HepG2 (cell line): ENCODE data around the gene WNT7A. TPM values are rescaled to one million over a fixed set of nuclear protein-coding genes. Genes with fewer than 3 reads are reported as not detected.

Experiments used
- ATAC-seq: fragments of 200-7000 bp; cut with Tn5 transposase; 3 replicates; pipeline ENCODE4 v1.9.1; 2020; ENCODE audit warnings: mild to moderate bottlenecking, moderate library complexity
- BruUV-seq: library from RNA; stranded (reverse); fragments of 400-500 nt; replicated peaks from 2 replicates; lab custom pipeline; 2021; lab: Mats Ljungman, UMichigan
- CTCF ChIA-PET: fragments of 300-600 bp; formaldehyde crosslinking; extraction: SDS; loops from one replicate; lab custom pipeline; 2021; ENCODE audit warnings: low total read pairs, inconsistent platforms, low intra/inter-chr PET ratio; lab: Yijun Ruan, JAX
- POLR2A ChIA-PET: fragments of 350-600 bp; sonication (Branson Sonifier 250); formaldehyde crosslinking; loops from one replicate; lab custom pipeline; 2020; ENCODE audit warnings: antibody characterized with exemption, inconsistent platforms; lab: Yijun Ruan, JAX
- DNase-seq: peaks from one replicate; pipeline ENCODE4 v3.0.0-alpha.2; 2015; ENCODE audit warnings: low spot score
- FAIRE-seq: peaks from 3 replicates; lab custom pipeline; 2011; peaks lifted over from hg19 to GRCh38; lab: Jason Lieb, UNC
- H2AFZ ChIP-seq: one replicate; pipeline ENCODE4 v1.6.1; 2011; ENCODE audit warnings: low read length, inconsistent platforms
- H3K27ac ChIP-seq: fragments of 300-600 bp; 3 replicates; pipeline ENCODE4 v1.8.0; 2011; ENCODE audit warnings: mixed run types, mild to moderate bottlenecking, mixed read lengths, low read length, inconsistent platforms; ENCODE audit not compliant: insufficient read depth; ENCODE audit errors: extremely low read length
- H3K27me3 ChIP-seq, 2 experiments: fragments of 200-600 bp in 1 of 2; 2 replicates in 1 of 2; 3 replicates in 1 of 2; pipeline versions ENCODE4 v1.6.0 to v1.8.0; 2011; ENCODE audit warnings: low read length in 2 of 2, mild to moderate bottlenecking in 2 of 2, moderate library complexity in 2 of 2, inconsistent platforms in 1 of 2; ENCODE audit not compliant: insufficient read depth in 2 of 2, control insufficient read depth in 1 of 2
- H3K36me3 ChIP-seq, 2 experiments: fragments of 200-600 bp in 1 of 2; replicated peaks in 1 of 2; 2 replicates in 1 of 2; 3 replicates in 1 of 2; pipeline versions ENCODE4 v1.5.1 to v1.8.0; 2011; ENCODE audit warnings: low read length in 2 of 2, inconsistent platforms in 1 of 2; ENCODE audit not compliant: insufficient read depth in 2 of 2, control insufficient read depth in 1 of 2
- H3K4me1 ChIP-seq: 2 replicates; pipeline ENCODE4 v1.5.1; 2012; ENCODE audit warnings: low read length, inconsistent platforms; ENCODE audit not compliant: insufficient read depth
- H3K4me2 ChIP-seq: 2 replicates; pipeline ENCODE4 v1.6.0; 2011; ENCODE audit warnings: low read depth, low read length, inconsistent platforms
- H3K4me3 ChIP-seq, 3 experiments: fragments of 200-600 bp in 1 of 3; sonication (generic), shearing (Covaris generic) in 1 of 3; replicated peaks in 1 of 3; 2 replicates each; pipeline ENCODE4 v1.5.1; 2011 to 2016; ENCODE audit warnings: low read length in 3 of 3, inconsistent platforms in 2 of 3, low read depth in 2 of 3, mild to moderate bottlenecking in 2 of 3, control low read depth in 1 of 3, mixed read lengths in 1 of 3; ENCODE audit not compliant: insufficient read depth in 1 of 3
- H3K79me2 ChIP-seq: one replicate; pipeline ENCODE4 v1.6.1; 2011; ENCODE audit warnings: low read length, inconsistent platforms; ENCODE audit not compliant: insufficient read depth
- H3K9ac ChIP-seq: 2 replicates; pipeline ENCODE4 v1.6.0; 2011; ENCODE audit warnings: mild to moderate bottlenecking, low read depth, low read length, inconsistent platforms; ENCODE audit not compliant: insufficient read depth
- H3K9me3 ChIP-seq: 2 replicates; pipeline ENCODE4 v1.5.1; 2012; ENCODE audit warnings: mild to moderate bottlenecking, low read length
- H4K20me1 ChIP-seq: 2 replicates; pipeline ENCODE4 v1.6.0; 2011; ENCODE audit warnings: inconsistent platforms, mild to moderate bottlenecking, low read length, moderate library complexity; ENCODE audit not compliant: insufficient read depth
- ASH2L ChIP-seq: fragments of 300-600, 200-600 bp; sonication (generic); IDR thresholded peaks from 2 replicates; pipeline ENCODE4 v1.7.0; 2017; ENCODE audit warnings: low read depth, mild to moderate bottlenecking, moderate library complexity, mixed read lengths, low read length; ENCODE audit not compliant: insufficient read length
- ATF1 ChIP-seq: IDR thresholded peaks from 2 replicates; pipeline ENCODE4 v1.6.1; 2016; ENCODE audit warnings: mild to moderate bottlenecking, control low read depth
- KDM4B ChIP-seq: sonication (generic); formaldehyde crosslinking; IDR thresholded peaks from 2 replicates; pipeline ENCODE4 v1.4.0; 2020; ENCODE audit warnings: missing genetic modification reagents
- MAFK ChIP-seq, 2 experiments: IDR thresholded peaks in 1 of 2; conservative IDR thresholded peaks in 1 of 2; 2 replicates each; pipeline ENCODE4 v1.6.1; 2011; ENCODE audit warnings: improper control_type of control experiment in 2 of 2, low read length in 2 of 2
- PRPF4 ChIP-seq: fragments of 200-400 bp; formaldehyde crosslinking; IDR thresholded peaks from 2 replicates; pipeline ENCODE4 v1.6.1; 2016; ENCODE audit warnings: low read length, low read depth; ENCODE audit not compliant: poor library complexity, severe bottlenecking
- TBL1XR1 ChIP-seq: fragments of 150-350 bp; IDR thresholded peaks from 2 replicates; pipeline ENCODE4 v1.6.1; 2014; ENCODE audit warnings: borderline replicate concordance, low read length; ENCODE audit not compliant: partially characterized antibody
- TCF7L2 ChIP-seq: IDR thresholded peaks from 2 replicates; pipeline ENCODE4 v1.6.1; 2011; ENCODE audit warnings: mild to moderate bottlenecking, low read depth, low read length, moderate library complexity
- ZFP1 ChIP-seq: IDR thresholded peaks from 2 replicates; pipeline ENCODE4 v1.6.1; 2016
- WGBS: methylation state at CpG from one replicate; pipeline ENCODE4 v1.1.6; 2017; ENCODE audit warnings: low lambda C conversion rate; 5-methylcytosine and 5-hydroxymethylcytosine counted together
- in situ Hi-C: cut with HindIII; loops from 2 replicates; pipeline ENCODE4 v1.10.0; 2017; ENCODE audit warnings: low pct_unique_long_range_greater_than_20kb; ENCODE audit not compliant: extremely low pct_ligation_motif_present
- intact Hi-C: fragments of 100-400 bp; cut with micrococcal nuclease; formaldehyde crosslinking; loops from one replicate; pipeline ENCODE4 v1.10.0; 2022; ENCODE audit not compliant: unreplicated experiment
- polyA plus RNA-seq, 8 experiments: library from polyadenylated mRNA; depleted of rRNA in 3 of 8; stranded (reverse) in 7 of 8; unstranded in 1 of 8; fragments of >200 nt; fragmentation: Illumina TruSeq in 4 of 8; extraction: Trizol in 4 of 8; gene quantifications; 2 replicates each; pipeline versions ENCODE4 v1.2.1 to v1.2.3, GENCODE V29; 2011 to 2016; ENCODE audit warnings: low read depth in 4 of 8, missing spikeins in 1 of 8, mixed read lengths in 1 of 8; ENCODE audit not compliant: insufficient read depth in 1 of 8
- total RNA-seq, 5 experiments: library from RNA; depleted of rRNA; stranded (reverse); fragments of >200 nt; fragmentation: Illumina TruSeq; extraction: Trizol; gene quantifications; 2 replicates each; pipeline ENCODE4 v1.2.3, GENCODE V29; 2016; ENCODE audit warnings: low read depth in 1 of 5
- TF ChIP-seq, protein P1 (sequence below): sonication (generic); formaldehyde crosslinking; IDR thresholded peaks from 2 replicates; pipeline ENCODE4 v1.5.1; 2020; ENCODE audit warnings: mild to moderate bottlenecking, missing genetic modification reagents, moderate library complexity
- TF ChIP-seq, protein P2 (sequence below): sonication (generic); formaldehyde crosslinking; IDR thresholded peaks from 2 replicates; pipeline ENCODE4 v1.4.0; 2020; ENCODE audit warnings: missing genetic modification reagents
- TF ChIP-seq, protein P3 (sequence below): sonication (generic); formaldehyde crosslinking; IDR thresholded peaks from 2 replicates; pipeline ENCODE4 v1.5.0; 2020; ENCODE audit warnings: mild to moderate bottlenecking, missing genetic modification reagents

WNT7A gene
- total and polyA plus RNA-seq, 2 of the 13 experiments (the other 11 are each of a cell fraction or from before 2014, with no cell fraction given), result not detected

DNA sequence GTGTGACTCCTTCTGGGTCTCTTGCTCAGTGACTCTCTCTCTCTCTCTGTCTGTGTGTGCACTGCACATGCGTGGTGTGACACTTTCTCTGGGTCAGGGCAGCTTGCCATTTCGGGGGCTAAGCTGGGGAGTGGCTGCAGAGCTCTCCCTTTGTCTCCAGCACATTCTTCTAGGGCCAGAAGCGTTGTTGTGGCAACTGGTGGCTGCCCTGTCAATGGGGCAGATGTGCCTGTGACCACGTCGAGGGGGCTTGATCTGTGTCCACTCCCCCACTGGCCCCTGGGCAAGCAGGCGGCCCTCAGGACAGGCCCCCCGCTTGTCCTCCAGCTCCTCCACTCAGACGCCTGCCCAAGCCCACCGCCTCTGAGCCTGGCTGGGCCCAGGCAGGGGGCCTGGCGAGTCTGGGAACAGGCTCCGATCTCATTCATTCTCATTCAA, 67.8 kb downstream of the WNT7A start:
- no peaks in the 10 kb centered on the region for H3K36me3 ChIP-seq
- peaks cover 2 to 7% of the 10 kb centered on the region in 2 experiments; a peak in 2 of 5 replicates for H3K27me3 ChIP-seq
- no peaks in the 10 kb centered on the region for H3K4me1 ChIP-seq
- no peak overlapping the region for H2AFZ ChIP-seq
- H3K4me3 ChIP-seq, result no peak overlapping the region
- POLR2A ChIA-PET, result no interaction called here
- H3K79me2 ChIP-seq, result no peaks in the 10 kb centered on the region
- DNase-seq, result no peak
- no peak overlapping the region for H3K4me2 ChIP-seq
- CTCF ChIA-PET, result no interaction called here
- H3K9me3 ChIP-seq, result no peaks in the 10 kb centered on the region
- ATAC-seq, result no peak
- 32% methylated on average over 5 of the region's 11 CpGs for WGBS
- no TSS peak for BruUV-seq
- H4K20me1 ChIP-seq, result no peaks in the 10 kb centered on the region
- no peak overlapping the region for H3K27ac ChIP-seq
- H3K9ac ChIP-seq, result no peak overlapping the region
- FAIRE-seq, result no peak
- in situ Hi-C loops (no loop called here), intact Hi-C loops (no loop called here)
- TF ChIP-seq TCF7L2, result no peak
- no peak for TF ChIP-seq KDM4B (CRISPR knock-in tag)
- TF ChIP-seq PRPF4, result no peak
- no peak for TF ChIP-seq ZFP1 (CRISPR knock-in tag)
- TF ChIP-seq, protein P1, sequence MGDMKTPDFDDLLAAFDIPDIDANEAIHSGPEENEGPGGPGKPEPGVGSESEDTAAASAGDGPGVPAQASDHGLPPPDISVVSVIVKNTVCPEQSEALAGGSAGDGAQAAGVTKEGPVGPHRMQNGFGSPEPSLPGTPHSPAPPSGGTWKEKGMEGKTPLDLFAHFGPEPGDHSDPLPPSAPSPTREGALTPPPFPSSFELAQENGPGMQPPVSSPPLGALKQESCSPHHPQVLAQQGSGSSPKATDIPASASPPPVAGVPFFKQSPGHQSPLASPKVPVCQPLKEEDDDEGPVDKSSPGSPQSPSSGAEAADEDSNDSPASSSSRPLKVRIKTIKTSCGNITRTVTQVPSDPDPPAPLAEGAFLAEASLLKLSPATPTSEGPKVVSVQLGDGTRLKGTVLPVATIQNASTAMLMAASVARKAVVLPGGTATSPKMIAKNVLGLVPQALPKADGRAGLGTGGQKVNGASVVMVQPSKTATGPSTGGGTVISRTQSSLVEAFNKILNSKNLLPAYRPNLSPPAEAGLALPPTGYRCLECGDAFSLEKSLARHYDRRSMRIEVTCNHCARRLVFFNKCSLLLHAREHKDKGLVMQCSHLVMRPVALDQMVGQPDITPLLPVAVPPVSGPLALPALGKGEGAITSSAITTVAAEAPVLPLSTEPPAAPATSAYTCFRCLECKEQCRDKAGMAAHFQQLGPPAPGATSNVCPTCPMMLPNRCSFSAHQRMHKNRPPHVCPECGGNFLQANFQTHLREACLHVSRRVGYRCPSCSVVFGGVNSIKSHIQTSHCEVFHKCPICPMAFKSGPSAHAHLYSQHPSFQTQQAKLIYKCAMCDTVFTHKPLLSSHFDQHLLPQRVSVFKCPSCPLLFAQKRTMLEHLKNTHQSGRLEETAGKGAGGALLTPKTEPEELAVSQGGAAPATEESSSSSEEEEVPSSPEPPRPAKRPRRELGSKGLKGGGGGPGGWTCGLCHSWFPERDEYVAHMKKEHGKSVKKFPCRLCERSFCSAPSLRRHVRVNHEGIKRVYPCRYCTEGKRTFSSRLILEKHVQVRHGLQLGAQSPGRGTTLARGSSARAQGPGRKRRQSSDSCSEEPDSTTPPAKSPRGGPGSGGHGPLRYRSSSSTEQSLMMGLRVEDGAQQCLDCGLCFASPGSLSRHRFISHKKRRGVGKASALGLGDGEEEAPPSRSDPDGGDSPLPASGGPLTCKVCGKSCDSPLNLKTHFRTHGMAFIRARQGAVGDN (CRISPR knock-in tag), result no peak
- TF ChIP-seq ATF1 (CRISPR knock-in tag), result no peak
- TF ChIP-seq, protein P2, sequence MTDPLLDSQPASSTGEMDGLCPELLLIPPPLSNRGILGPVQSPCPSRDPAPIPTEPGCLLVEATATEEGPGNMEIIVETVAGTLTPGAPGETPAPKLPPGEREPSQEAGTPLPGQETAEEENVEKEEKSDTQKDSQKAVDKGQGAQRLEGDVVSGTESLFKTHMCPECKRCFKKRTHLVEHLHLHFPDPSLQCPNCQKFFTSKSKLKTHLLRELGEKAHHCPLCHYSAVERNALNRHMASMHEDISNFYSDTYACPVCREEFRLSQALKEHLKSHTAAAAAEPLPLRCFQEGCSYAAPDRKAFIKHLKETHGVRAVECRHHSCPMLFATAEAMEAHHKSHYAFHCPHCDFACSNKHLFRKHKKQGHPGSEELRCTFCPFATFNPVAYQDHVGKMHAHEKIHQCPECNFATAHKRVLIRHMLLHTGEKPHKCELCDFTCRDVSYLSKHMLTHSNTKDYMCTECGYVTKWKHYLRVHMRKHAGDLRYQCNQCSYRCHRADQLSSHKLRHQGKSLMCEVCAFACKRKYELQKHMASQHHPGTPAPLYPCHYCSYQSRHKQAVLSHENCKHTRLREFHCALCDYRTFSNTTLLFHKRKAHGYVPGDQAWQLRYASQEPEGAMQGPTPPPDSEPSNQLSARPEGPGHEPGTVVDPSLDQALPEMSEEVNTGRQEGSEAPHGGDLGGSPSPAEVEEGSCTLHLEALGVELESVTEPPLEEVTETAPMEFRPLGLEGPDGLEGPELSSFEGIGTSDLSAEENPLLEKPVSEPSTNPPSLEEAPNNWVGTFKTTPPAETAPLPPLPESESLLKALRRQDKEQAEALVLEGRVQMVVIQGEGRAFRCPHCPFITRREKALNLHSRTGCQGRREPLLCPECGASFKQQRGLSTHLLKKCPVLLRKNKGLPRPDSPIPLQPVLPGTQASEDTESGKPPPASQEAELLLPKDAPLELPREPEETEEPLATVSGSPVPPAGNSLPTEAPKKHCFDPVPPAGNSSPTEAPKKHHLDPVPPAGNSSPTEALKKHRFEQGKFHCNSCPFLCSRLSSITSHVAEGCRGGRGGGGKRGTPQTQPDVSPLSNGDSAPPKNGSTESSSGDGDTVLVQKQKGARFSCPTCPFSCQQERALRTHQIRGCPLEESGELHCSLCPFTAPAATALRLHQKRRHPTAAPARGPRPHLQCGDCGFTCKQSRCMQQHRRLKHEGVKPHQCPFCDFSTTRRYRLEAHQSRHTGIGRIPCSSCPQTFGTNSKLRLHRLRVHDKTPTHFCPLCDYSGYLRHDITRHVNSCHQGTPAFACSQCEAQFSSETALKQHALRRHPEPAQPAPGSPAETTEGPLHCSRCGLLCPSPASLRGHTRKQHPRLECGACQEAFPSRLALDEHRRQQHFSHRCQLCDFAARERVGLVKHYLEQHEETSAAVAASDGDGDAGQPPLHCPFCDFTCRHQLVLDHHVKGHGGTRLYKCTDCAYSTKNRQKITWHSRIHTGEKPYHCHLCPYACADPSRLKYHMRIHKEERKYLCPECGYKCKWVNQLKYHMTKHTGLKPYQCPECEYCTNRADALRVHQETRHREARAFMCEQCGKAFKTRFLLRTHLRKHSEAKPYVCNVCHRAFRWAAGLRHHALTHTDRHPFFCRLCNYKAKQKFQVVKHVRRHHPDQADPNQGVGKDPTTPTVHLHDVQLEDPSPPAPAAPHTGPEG, result no peak
- no peak for TF ChIP-seq MAFK (conservative IDR thresholded peaks at IDR 0.05 in 1 of 2, IDR thresholded peaks at IDR 0.05 in 1 of 2; ENCODE audit: low read length in 2 of 2)
- TF ChIP-seq TBL1XR1, result no peak
- TF ChIP-seq, protein P3, sequence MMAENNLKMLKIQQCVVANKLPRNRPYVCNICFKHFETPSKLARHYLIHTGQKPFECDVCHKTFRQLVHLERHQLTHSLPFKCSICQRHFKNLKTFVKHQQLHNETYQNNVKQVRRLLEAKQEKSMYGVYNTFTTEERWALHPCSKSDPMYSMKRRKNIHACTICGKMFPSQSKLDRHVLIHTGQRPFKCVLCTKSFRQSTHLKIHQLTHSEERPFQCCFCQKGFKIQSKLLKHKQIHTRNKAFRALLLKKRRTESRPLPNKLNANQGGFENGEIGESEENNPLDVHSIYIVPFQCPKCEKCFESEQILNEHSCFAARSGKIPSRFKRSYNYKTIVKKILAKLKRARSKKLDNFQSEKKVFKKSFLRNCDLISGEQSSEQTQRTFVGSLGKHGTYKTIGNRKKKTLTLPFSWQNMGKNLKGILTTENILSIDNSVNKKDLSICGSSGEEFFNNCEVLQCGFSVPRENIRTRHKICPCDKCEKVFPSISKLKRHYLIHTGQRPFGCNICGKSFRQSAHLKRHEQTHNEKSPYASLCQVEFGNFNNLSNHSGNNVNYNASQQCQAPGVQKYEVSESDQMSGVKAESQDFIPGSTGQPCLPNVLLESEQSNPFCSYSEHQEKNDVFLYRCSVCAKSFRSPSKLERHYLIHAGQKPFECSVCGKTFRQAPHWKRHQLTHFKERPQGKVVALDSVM (CRISPR knock-in tag), result no peak
- no peak for TF ChIP-seq ASH2L
